Sigmoid colon (tissue), 4 donors: ENCODE data around the gene OR2V1.

Experiments used
- CTCF ChIP-seq, 4 experiments: fragments of 450-650 bp in 3 of 4; fragments of 200-600 bp in 1 of 4; IDR thresholded peaks; one replicate each; pipeline ENCODE4 v1.5.1; 2016 to 2019; ENCODE audit warnings: antibody characterized with exemption in 4 of 4, mild to moderate bottlenecking in 3 of 4, moderate library complexity in 2 of 4
- EP300 ChIP-seq, 4 donors: sonication (generic); formaldehyde crosslinking; IDR thresholded peaks; one replicate each; pipeline ENCODE4 v1.6.1; 2017; ENCODE audit warnings: antibody characterized with exemption in 4 of 4
- POLR2A ChIP-seq, 2 donors: fragments of 450-650 bp; IDR thresholded peaks; one replicate each; pipeline ENCODE4 v1.6.1; 2016; ENCODE audit warnings: antibody characterized with exemption in 2 of 2, mild to moderate bottlenecking in 2 of 2, moderate library complexity in 2 of 2
- POLR2AphosphoS5 ChIP-seq, 4 donors: sonication (generic); formaldehyde crosslinking; IDR thresholded peaks; one replicate each; pipeline ENCODE4 v1.6.1; 2017; ENCODE audit warnings: antibody characterized with exemption in 4 of 4

- no peak for TF ChIP-seq EP300 (IDR thresholded peaks at IDR 0.05)
- no peak for TF ChIP-seq CTCF (IDR thresholded peaks at IDR 0.05)
- TF ChIP-seq POLR2AphosphoS5 (IDR thresholded peaks at IDR 0.05): no peak
- TF ChIP-seq POLR2A (IDR thresholded peaks at IDR 0.05): no peak
These were observed 31.3 kb downstream of the OR2V1 start for GRCh38 chr5:181099602-181100086.
